H1 (cell line): ENCODE data around the gene PPP1R27. TPM values are rescaled to one million over a fixed set of nuclear protein-coding genes. Genes with fewer than 3 reads are reported as not detected.
A peak's percentile ranks its signal among the peaks of the same experiment; 100 is the strongest.

Experiments used
- EZH2 ChIP-seq: fragments of 200-600 bp; sonication (generic); IDR thresholded peaks from 2 replicates; pipeline ENCODE4 v1.7.1; 2012; ENCODE audit warnings: low read depth, mild to moderate bottlenecking, moderate library complexity, low read length, inconsistent platforms; ENCODE audit not compliant: severe bottlenecking
- KDM4A ChIP-seq: IDR thresholded peaks from one replicate; pipeline ENCODE4 v1.7.1; 2012; ENCODE audit warnings: low read depth, mild to moderate bottlenecking, moderate library complexity, low read length, inconsistent platforms; ENCODE audit not compliant: severe bottlenecking
- SAP30 ChIP-seq: fragments of 300-600 bp; sonication (generic); IDR thresholded peaks from 2 replicates; pipeline ENCODE4 v1.7.1; 2012; ENCODE audit warnings: low read length, moderate library complexity, mild to moderate bottlenecking, inconsistent platforms; ENCODE audit not compliant: insufficient read depth, insufficient replicate concordance
- TAF1 ChIP-seq: IDR thresholded peaks from 2 replicates; pipeline ENCODE4 v1.6.1; 2011; ENCODE audit warnings: mild to moderate bottlenecking, low read depth, low read length
- polyA plus RNA-seq, 7 experiments: library from polyadenylated mRNA; depleted of rRNA in 3 of 7; stranded (reverse) in 5 of 7; unstranded in 2 of 7; fragments of >200 nt in 5 of 7; fragments of 200-250 nt in 2 of 7; gene quantifications; 1 replicate in 5 of 7; 2 replicates in 1 of 7; 4 replicates in 1 of 7; pipeline versions ENCODE4 v1.2.1 to v1.2.3, GENCODE V29; 2011 to 2013; ENCODE audit warnings: missing spikeins in 2 of 7, mixed read lengths in 2 of 7
- total RNA-seq: library from RNA; stranded (reverse); fragmentation: NEBNext Ultra II Directional; extraction: Animal tissue kit (Norgen Biotek cat#: 25700); gene quantifications from 2 replicates; pipeline ENCODE4 v1.2.1, GENCODE V29; 2021
- TF ChIP-seq, protein P1 (sequence below): IDR thresholded peaks from 2 replicates; pipeline ENCODE4 v1.6.1; 2012; ENCODE audit warnings: inconsistent platforms
- TF ChIP-seq, protein P2 (sequence below): IDR thresholded peaks from 2 replicates; pipeline ENCODE4 v1.6.1; 2011; ENCODE audit warnings: low read length, improper control_type of control experiment

Gene PPP1R27
- total and polyA plus RNA-seq, 2 of the 8 experiments (the other 6 are each of a cell fraction or from before 2014, with no cell fraction given) = 0.27 TPM; not detected in 1

GRCh38 chr17:81804559-81805399 lies 30.1 kb downstream of the PPP1R27 start (continued):
- TF ChIP-seq, protein P1, sequence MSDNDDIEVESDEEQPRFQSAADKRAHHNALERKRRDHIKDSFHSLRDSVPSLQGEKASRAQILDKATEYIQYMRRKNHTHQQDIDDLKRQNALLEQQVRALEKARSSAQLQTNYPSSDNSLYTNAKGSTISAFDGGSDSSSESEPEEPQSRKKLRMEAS = 0 out of 2 replicates have a peak, but pooled peaks have one; percentile 13
- TF ChIP-seq KDM4A (peak; percentile 44), EZH2 (peak; percentile 88), TAF1 (no peak), SAP30 (no peak)
- TF ChIP-seq, protein P2, sequence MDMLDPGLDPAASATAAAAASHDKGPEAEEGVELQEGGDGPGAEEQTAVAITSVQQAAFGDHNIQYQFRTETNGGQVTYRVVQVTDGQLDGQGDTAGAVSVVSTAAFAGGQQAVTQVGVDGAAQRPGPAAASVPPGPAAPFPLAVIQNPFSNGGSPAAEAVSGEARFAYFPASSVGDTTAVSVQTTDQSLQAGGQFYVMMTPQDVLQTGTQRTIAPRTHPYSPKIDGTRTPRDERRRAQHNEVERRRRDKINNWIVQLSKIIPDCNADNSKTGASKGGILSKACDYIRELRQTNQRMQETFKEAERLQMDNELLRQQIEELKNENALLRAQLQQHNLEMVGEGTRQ = 0 out of 2 replicates have a peak, but pooled peaks have one; percentile 15
